GM12865 (cell line): ENCODE results near the gene PEAK1.
A peak's percentile ranks its signal among the peaks of the same experiment; 100 is the strongest.

Experiments
- DNase-seq: peaks from one replicate; pipeline ENCODE4 v3.0.0; 2010; ENCODE audit warnings: low read depth
- H3K4me3 ChIP-seq: 2 replicates; pipeline ENCODE4 v1.5.1; 2011; ENCODE audit warnings: mild to moderate bottlenecking, low read depth, low read length, control low read depth
- TF ChIP-seq, protein P1 (sequence below): IDR thresholded peaks from 2 replicates; pipeline ENCODE4 v1.5.1; 2011; ENCODE audit warnings: low read length, control low read depth, low read depth, inconsistent platforms; ENCODE audit not compliant: insufficient read depth; ENCODE audit errors: missing control alignments

PEAK1 gene

GRCh38 chr15:77060546-77060945 is 359.4 kb downstream of the PEAK1 start:
- TF ChIP-seq, protein P1, sequence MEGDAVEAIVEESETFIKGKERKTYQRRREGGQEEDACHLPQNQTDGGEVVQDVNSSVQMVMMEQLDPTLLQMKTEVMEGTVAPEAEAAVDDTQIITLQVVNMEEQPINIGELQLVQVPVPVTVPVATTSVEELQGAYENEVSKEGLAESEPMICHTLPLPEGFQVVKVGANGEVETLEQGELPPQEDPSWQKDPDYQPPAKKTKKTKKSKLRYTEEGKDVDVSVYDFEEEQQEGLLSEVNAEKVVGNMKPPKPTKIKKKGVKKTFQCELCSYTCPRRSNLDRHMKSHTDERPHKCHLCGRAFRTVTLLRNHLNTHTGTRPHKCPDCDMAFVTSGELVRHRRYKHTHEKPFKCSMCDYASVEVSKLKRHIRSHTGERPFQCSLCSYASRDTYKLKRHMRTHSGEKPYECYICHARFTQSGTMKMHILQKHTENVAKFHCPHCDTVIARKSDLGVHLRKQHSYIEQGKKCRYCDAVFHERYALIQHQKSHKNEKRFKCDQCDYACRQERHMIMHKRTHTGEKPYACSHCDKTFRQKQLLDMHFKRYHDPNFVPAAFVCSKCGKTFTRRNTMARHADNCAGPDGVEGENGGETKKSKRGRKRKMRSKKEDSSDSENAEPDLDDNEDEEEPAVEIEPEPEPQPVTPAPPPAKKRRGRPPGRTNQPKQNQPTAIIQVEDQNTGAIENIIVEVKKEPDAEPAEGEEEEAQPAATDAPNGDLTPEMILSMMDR, result no peak
- DNase-seq, result no peak
- peak overlapping the region; percentile 21 for H3K4me3 ChIP-seq

GRCh38 chr15:77059786-77060361 is 360.0 kb downstream of the PEAK1 start:
- TF ChIP-seq, protein P1, result no peak
- peak overlapping the region; percentile 21 for H3K4me3 ChIP-seq

DNA sequence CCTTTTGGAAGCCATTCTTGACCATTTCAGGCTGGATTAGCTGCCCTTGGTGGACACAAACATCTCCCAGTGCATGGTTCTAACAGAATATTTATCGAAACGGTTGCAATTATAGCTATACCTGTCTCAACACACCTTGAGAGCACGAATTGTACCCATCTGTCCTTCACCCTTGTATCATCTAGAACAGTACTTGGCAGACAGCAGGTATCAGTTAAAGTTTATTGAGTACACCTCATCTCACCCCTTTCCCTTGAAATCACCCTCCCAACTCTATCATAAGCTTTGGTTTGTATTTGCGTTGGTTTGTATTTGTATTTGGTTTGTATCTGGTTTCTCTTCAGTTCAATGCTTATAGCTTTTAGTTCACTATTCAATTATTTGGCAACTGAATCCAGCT is 361.4 kb downstream of the PEAK1 start:
- TF ChIP-seq, protein P1, result no peak
- no peak for DNase-seq
- H3K4me3 ChIP-seq, result no peak overlapping the region

More at GRCh38 chr15:77059786-77060361, 360.0 kb downstream of the PEAK1 start:
- DNase-seq, result peak; percentile 77

DNA sequence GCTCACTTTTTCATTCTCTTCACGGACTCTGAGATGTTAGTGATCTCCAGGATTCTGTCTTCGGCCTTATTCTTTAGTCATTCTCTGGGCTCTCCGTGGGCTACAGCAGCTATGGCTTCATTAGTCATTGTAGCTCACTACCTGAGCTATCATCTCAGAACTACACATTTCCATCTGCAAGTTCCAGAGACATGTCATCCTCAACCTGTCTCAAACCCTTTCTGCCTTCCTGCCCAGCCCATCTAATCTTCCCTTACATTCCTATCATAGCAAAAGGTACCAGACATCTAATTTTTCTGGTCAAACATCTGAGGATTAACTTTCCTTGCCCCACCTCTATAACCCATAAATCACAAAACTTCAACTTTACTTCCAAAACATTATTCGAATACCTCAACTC is 362.2 kb downstream of the PEAK1 start:
- H3K4me3 ChIP-seq, result no peak overlapping the region
- TF ChIP-seq, protein P1, result no peak
- no peak for DNase-seq

DNA sequence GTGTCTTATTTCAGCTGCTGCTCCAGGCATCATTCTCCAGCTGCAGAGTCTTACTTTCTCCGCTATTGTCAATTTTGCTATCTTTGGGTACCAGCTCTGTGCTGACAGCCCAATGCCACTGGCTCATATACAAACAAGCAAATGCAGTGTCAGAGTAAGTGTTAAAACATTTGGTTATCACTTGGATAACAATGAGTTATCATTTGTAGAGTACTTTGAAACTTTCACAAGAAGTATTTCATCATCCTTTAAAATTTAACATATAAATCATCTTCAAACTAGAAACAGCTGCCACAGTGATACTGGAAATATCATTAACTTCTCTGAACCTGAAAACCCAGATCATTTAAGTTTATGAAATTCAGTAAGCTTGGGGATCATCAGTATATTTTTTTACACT is 362.8 kb downstream of the PEAK1 start:
- TF ChIP-seq, protein P1, result no peak
- H3K4me3 ChIP-seq, result no peak overlapping the region
- no peak for DNase-seq

DNA sequence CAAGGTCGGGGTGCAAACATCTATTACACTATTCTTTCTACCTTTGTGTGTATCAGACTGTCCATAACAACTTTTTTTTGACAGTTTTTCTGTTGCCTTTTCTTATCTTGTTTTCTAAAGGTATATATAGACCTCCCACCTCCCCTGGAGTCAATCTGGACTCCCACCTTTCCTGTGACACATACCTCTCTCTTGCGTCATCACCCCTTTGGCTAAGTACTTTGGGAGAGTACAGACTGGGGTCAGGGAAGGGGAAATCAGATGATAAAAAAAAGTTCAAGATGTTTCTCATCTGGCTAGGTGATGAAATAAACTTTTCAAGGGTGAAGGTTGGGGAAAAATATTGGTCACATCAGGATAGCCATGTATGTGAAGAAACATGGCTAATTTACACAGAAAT is 366.2 kb downstream of the PEAK1 start:
- DNase-seq, result no peak
- TF ChIP-seq, protein P1, result no peak
- no peak overlapping the region for H3K4me3 ChIP-seq

DNA sequence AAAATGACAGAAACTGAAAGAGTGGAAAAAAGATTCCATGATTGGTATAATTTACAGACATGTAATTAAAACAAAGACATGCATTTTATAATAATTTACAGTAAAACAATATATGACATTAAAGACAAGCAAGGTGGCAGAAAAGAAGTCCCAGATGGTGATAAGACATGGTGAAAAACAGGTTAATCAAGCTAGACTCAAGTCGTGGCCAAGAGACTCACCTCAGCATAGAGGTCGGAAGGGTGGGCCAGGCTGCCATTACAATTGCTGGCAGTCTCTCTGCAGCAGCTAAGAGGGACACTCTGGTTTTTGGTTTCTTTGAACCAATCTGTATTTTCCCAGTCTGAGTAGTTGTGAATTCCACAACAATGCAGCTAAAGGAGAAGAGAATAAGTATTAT is 367.3 kb downstream of the PEAK1 start:
- no peak for DNase-seq
- H3K4me3 ChIP-seq, result no peak overlapping the region
- TF ChIP-seq, protein P1, result no peak
